GM12864 (cell line): ENCODE results near the gene MAP3K4.

Experiments used
- DNase-seq: peaks from one replicate; pipeline ENCODE4 v3.0.0-alpha.2; 2011; ENCODE audit warnings: low read depth
- H3K4me3 ChIP-seq: 2 replicates; pipeline ENCODE4 v1.5.1; 2011; ENCODE audit warnings: mild to moderate bottlenecking, low read depth, low read length, control low read depth
- CTCF ChIP-seq: IDR thresholded peaks from 2 replicates; pipeline ENCODE4 v1.5.1; 2011; ENCODE audit warnings: low read depth, mild to moderate bottlenecking, moderate library complexity, low read length, control low read depth, inconsistent platforms; ENCODE audit errors: missing control alignments

Gene MAP3K4

GRCh38 chr6:160951187-160952030, 40.2 kb upstream of the MAP3K4 start:
- H3K4me3 ChIP-seq: no peak overlapping the region
- no peak for TF ChIP-seq CTCF
- DNase-seq: no peak

GRCh38 chr6:160952633-160953281, 38.8 kb upstream of the MAP3K4 start:
- no peak overlapping the region for H3K4me3 ChIP-seq
- TF ChIP-seq CTCF: no peak
- DNase-seq: no peak

- H3K4me3 ChIP-seq: no peak overlapping the region
- no peak for TF ChIP-seq CTCF
- DNase-seq: no peak
Measured at GRCh38 chr6:160955508-160956295, 35.9 kb upstream of the MAP3K4 start.

- no peak for TF ChIP-seq CTCF
- no peak overlapping the region for H3K4me3 ChIP-seq
- DNase-seq: no peak
Measured at GRCh38 chr6:160956300-160957035, 35.1 kb upstream of the MAP3K4 start.

- H3K4me3 ChIP-seq: no peak overlapping the region
- DNase-seq: no peak
- no peak for TF ChIP-seq CTCF
Measured at GRCh38 chr6:160959726-160960435, 31.7 kb upstream of the MAP3K4 start.

- no peak for DNase-seq
- TF ChIP-seq CTCF: no peak
- no peak overlapping the region for H3K4me3 ChIP-seq
Measured at GRCh38 chr6:160960839-160961238, 30.7 kb upstream of the MAP3K4 start.
